B cell (primary cell): ENCODE results near the gene IGF1R.

Experiments
- EZH2 ChIP-seq: IDR thresholded peaks from 2 replicates; pipeline ENCODE4 v1.6.1; 2012; ENCODE audit warnings: borderline replicate concordance, low read depth, mild to moderate bottlenecking, moderate library complexity, low read length; ENCODE audit not compliant: insufficient read depth, poor library complexity, severe bottlenecking
- TF ChIP-seq, protein P1 (sequence below): fragments of 200-600 bp; IDR thresholded peaks from one replicate; pipeline ENCODE4 v1.8.0; 2022; ENCODE audit warnings: antibody characterized with exemption, mild to moderate bottlenecking

DNA sequence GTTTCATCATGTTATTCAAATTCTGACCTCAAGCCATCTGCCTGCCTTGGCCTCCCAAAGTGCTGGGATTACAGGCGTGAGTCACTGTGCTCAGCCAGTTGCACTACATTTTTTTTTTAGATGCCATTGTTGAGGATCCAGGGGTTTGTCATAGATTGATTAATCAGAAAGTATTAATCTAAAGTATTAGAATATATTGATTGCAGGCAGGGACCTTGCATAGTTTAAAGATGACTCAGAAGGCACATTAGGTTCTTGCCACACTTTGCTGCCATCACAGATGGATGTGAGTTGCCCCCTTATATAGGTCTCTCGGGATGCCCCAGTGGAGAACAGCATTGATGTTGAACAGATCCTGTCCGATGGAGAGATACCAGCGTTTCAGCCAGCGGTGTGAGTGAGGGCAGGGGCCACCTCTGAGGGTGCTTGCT is 41.1 kb downstream of the IGF1R start:
- TF ChIP-seq, protein P1, sequence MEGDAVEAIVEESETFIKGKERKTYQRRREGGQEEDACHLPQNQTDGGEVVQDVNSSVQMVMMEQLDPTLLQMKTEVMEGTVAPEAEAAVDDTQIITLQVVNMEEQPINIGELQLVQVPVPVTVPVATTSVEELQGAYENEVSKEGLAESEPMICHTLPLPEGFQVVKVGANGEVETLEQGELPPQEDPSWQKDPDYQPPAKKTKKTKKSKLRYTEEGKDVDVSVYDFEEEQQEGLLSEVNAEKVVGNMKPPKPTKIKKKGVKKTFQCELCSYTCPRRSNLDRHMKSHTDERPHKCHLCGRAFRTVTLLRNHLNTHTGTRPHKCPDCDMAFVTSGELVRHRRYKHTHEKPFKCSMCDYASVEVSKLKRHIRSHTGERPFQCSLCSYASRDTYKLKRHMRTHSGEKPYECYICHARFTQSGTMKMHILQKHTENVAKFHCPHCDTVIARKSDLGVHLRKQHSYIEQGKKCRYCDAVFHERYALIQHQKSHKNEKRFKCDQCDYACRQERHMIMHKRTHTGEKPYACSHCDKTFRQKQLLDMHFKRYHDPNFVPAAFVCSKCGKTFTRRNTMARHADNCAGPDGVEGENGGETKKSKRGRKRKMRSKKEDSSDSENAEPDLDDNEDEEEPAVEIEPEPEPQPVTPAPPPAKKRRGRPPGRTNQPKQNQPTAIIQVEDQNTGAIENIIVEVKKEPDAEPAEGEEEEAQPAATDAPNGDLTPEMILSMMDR = no peak
- TF ChIP-seq EZH2 = no peak
